Measurements from ENCODE around the gene NACC1.

Gene NACC1

DNA sequence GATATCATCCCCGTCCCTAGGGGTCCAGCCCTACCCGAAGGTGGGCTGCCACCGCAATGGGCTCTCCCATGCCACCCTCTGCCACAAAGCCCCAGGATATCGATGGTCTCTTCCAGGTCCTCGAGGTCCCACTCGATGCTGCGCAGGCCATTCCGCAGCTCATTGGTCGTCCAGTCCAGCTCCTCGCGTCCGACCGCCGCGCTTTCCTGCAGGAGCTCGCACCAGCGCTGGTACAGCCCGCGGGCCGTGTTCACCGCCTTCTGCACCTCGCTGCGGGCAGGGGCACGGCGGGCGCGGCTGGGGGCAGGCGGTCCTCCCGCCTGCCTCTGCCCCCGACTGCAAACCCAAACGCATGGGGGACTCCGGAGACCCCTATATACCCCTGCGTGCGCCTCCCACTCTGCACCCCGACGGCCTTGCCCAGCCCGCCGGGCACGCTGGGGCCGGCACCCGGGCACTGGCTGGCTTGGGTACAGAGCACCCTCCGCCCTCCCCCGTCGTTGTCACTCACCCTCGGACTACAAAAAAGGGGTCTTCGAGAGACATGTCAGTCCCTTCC lies 31.6 kb downstream of the NACC1 start:
- no peaks in the 10 kb centered on the region for H3K27me3 ChIP-seq (ENCODE audit: control insufficient read depth, insufficient read depth, low read length)
- H3K36me3 ChIP-seq (ENCODE audit: control insufficient read depth, insufficient read depth, low read length) = peaks cover 16% of the 10 kb centered on the region
- peak overlapping the region; percentile 60 for H3K9ac ChIP-seq (ENCODE audit: low read depth, low read length)

DNA sequence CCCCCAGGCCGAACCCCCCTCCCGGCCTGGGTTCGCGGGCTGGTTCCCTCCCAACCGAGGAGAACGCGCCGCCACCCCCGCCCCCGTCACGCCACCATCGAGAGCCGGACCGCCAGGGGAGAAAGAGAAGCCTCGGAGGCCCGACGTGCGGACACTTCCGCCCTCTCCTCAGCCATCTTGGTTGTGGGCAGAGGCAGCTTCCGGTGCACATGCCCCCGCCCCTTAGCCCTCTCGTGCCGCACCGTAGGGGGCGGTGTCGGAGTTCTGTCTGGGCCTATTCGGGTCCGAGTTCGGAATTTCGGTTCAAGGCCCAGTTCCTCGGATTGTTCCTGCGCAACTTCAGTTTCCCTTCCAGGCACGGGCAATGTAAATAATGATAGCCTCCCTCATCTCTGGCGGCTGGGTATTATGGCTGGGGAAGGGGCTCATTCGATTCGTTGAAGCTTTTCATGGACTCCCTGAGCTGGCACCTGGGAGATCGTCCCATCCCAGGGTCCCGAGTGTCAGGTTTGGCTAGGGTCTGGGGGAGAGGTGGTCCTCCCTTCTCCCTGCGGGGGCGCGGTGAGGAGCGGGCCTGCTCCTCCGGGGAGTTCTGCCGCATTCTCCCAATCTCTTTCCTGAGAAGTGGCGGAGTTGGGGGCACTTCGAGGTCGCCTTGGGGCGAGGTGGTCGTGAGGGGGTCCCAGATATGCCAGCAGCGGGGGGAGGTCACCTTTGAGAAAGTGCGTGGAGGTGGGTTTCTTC lies 32.3 kb downstream of the NACC1 start, which contains the start of the genes IER2 and STX10:
Gene IER2 (plus strand): TSS at position 225 of the 744 bp plus-strand sequence. CDS start 2,776 bp downstream, outside the sequence.
Gene STX10 (minus strand): TSS at position 189 of the 744 bp plus-strand sequence. CDS start 202 bp downstream, outside the sequence.
- peak within 1 kb of the TSS; percentile 89 for H3K4me3 ChIP-seq (ENCODE audit: low read depth, low read length)
- H3K36me3 ChIP-seq (ENCODE audit: control insufficient read depth, insufficient read depth, low read length) = peaks cover 15% of the 10 kb centered on the region
- H3K9me3 ChIP-seq (ENCODE audit: control insufficient read depth, insufficient read depth, low read length) = no peaks in the 10 kb centered on the region
- no peaks in the 10 kb centered on the region for H3K4me1 ChIP-seq (ENCODE audit: control insufficient read depth, insufficient read depth, low read length)
- peak within 1 kb of the TSS; percentile 96 for H3K9ac ChIP-seq (ENCODE audit: low read depth, low read length)
- no peaks in the 10 kb centered on the region for H3K27me3 ChIP-seq (ENCODE audit: control insufficient read depth, insufficient read depth, low read length)

More for the DNA sequence above, 31.6 kb downstream of the NACC1 start:
- Histone ChIP-seq H3K9me3 (ENCODE audit: control insufficient read depth, insufficient read depth, low read length) (no peaks in the 10 kb centered on the region), H3K4me3 (ENCODE audit: low read depth, low read length) (peak overlapping the region; percentile 89), H3K4me1 (ENCODE audit: control insufficient read depth, insufficient read depth, low read length) (no peaks in the 10 kb centered on the region)

- Histone ChIP-seq H3K27me3 (ENCODE audit: control insufficient read depth, insufficient read depth, low read length) (no peaks in the 10 kb centered on the region), H3K9ac (ENCODE audit: low read depth, low read length) (peak overlapping the region; percentile 96), H3K36me3 (ENCODE audit: control insufficient read depth, insufficient read depth, low read length) (peaks cover 15% of the 10 kb centered on the region), H3K9me3 (ENCODE audit: control insufficient read depth, insufficient read depth, low read length) (no peaks in the 10 kb centered on the region), H3K4me1 (ENCODE audit: control insufficient read depth, insufficient read depth, low read length) (no peaks in the 10 kb centered on the region), H3K4me3 (ENCODE audit: low read depth, low read length) (peak overlapping the region; percentile 89)
These were observed 33.0 kb downstream of the NACC1 start for GRCh38 chr19:13150931-13151604.

GRCh38 chr19:13151605-13152355 lies 33.7 kb downstream of the NACC1 start:
- H3K9ac ChIP-seq (ENCODE audit: low read depth, low read length) = peak overlapping the region; percentile 99
- no peaks in the 10 kb centered on the region for H3K27me3 ChIP-seq (ENCODE audit: control insufficient read depth, insufficient read depth, low read length)
- H3K4me1 ChIP-seq (ENCODE audit: control insufficient read depth, insufficient read depth, low read length) = no peaks in the 10 kb centered on the region
- H3K4me3 ChIP-seq (ENCODE audit: low read depth, low read length) = peak overlapping the region; percentile 99
- no peaks in the 10 kb centered on the region for H3K9me3 ChIP-seq (ENCODE audit: control insufficient read depth, insufficient read depth, low read length)
- H3K36me3 ChIP-seq (ENCODE audit: control insufficient read depth, insufficient read depth, low read length) = peaks cover 15% of the 10 kb centered on the region

DNA sequence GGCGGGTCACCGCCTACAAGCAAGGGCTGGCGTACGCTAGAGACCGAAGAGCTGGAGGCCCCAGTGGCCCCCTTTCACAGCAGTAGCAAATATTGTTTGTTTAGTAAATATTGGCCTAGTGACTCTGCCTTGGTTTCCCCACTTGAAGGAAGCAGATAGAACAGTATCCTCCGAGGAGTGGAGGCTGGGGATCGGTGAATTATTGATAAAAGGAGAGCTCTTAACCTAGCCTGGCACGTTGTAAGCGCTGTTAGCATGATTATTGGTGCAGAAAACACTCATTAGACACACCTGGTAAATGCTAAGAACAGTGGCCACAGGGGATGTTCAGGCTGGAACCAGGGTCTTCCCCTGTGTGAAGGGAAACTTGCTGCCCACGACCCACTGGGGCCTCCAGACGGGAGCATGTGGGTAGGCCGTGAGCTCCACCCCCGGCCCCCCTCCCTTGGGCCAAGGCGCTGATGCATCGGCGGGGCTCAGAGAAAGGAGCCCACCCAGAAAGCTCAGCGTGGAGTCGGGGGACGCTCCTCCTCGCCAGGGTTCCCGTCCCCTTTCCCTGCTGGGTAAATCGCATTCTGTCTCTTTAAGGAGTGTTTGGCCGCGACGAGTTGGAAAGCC lies 34.4 kb downstream of the NACC1 start:
- H3K4me1 ChIP-seq (ENCODE audit: control insufficient read depth, insufficient read depth, low read length) = no peaks in the 10 kb centered on the region

DNA sequence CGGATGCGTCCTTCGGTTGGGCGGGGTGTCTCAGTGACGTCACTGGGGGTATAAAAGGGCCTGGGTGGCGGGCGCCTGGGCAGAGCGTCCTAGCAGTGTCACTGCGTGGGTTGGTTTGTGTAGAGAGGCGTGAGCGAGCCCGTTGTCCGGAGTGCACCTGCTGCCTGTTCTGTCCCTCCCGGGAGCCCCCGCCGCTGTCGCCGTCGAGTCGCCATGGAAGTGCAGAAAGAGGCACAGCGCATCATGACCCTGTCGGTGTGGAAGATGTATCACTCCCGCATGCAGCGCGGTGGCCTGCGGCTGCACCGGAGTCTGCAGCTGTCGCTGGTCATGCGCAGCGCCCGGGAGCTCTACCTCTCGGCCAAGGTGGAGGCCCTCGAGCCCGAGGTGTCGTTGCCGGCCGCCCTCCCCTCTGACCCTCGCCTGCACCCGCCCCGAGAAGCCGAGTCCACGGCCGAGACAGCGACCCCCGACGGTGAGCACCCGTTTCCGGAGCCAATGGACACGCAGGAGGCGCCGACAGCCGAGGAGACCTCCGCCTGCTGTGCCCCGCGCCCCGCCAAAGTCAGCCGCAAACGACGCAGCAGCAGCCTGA lies 35.0 kb downstream of the NACC1 start:
- Histone ChIP-seq H3K4me3 (ENCODE audit: low read depth, low read length) (peak overlapping the region; percentile 99), H3K36me3 (ENCODE audit: control insufficient read depth, insufficient read depth, low read length) (peaks cover 15% of the 10 kb centered on the region), H3K9me3 (ENCODE audit: control insufficient read depth, insufficient read depth, low read length) (no peaks in the 10 kb centered on the region)

More for the DNA sequence above, 34.4 kb downstream of the NACC1 start:
- Histone ChIP-seq H3K36me3 (ENCODE audit: control insufficient read depth, insufficient read depth, low read length) (peaks cover 15% of the 10 kb centered on the region), H3K9ac (ENCODE audit: low read depth, low read length) (peak overlapping the region; percentile 99), H3K9me3 (ENCODE audit: control insufficient read depth, insufficient read depth, low read length) (no peaks in the 10 kb centered on the region), H3K27me3 (ENCODE audit: control insufficient read depth, insufficient read depth, low read length) (no peaks in the 10 kb centered on the region), H3K4me3 (ENCODE audit: low read depth, low read length) (peak overlapping the region; percentile 99)

DNA sequence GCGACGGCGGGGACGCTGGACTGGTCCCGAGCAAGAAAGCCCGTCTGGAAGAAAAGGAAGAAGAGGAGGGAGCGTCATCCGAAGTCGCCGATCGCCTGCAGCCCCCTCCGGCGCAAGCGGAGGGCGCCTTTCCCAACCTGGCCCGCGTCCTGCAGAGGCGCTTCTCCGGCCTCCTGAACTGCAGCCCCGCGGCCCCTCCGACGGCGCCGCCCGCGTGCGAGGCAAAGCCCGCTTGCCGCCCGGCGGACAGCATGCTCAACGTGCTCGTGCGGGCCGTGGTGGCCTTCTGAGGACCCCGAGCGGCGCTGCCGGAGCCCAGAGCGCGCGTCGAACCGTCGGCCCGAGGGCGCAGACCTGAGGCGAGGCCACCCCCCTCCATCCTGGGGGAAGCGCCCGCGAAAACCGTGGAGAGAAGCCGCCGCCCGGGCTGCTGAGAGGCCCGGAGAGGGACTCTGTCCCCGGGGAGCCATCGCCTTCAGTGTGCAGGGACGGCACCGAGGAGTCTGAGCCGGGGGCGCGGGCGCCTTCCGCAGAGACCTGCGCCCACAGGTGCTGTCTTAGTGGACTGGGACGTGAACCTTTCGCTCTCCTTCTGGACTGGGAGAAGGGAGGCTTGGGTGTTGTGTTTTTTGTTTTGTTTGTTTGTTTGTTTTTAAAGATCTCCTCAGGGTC lies 35.6 kb downstream of the NACC1 start:
- Histone ChIP-seq H3K4me1 (ENCODE audit: control insufficient read depth, insufficient read depth, low read length) (no peaks in the 10 kb centered on the region), H3K36me3 (ENCODE audit: control insufficient read depth, insufficient read depth, low read length) (peaks cover 15% of the 10 kb centered on the region), H3K27me3 (ENCODE audit: control insufficient read depth, insufficient read depth, low read length) (no peaks in the 10 kb centered on the region), H3K9me3 (ENCODE audit: control insufficient read depth, insufficient read depth, low read length) (no peaks in the 10 kb centered on the region), H3K4me3 (ENCODE audit: low read depth, low read length) (peak overlapping the region; percentile 99), H3K9ac (ENCODE audit: low read depth, low read length) (peak overlapping the region; percentile 96)

More for the DNA sequence above, 35.0 kb downstream of the NACC1 start:
- Histone ChIP-seq H3K9ac (ENCODE audit: low read depth, low read length) (peak overlapping the region; percentile 96), H3K27me3 (ENCODE audit: control insufficient read depth, insufficient read depth, low read length) (no peaks in the 10 kb centered on the region), H3K4me1 (ENCODE audit: control insufficient read depth, insufficient read depth, low read length) (no peaks in the 10 kb centered on the region)

DNA sequence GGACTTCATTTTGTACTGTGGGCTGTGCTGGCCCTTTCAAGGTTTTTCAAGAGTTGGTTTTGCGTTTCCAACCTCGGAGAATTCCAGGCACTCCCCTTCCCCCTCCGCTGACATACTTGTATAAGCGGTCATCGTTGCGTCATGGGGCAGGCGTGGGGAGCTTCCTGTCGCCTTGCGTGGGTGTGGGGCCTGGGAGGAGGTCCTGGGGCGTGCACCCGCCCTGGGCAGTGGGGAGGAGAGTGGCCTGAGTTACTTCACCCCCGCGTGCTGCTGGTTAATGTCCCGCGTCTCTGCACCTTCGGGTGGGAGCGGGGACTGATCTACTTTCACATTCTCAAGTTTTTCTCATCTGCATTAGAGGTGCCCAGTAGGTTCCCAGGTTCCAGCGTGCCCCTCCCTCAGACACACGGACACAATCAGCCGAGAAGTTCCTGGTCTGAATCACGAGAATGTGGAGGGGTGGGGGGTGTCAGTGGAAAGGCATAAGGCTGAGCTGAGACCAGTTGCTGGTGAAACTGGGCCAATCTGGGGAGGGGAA lies 36.2 kb downstream of the NACC1 start:
- peaks cover 15% of the 10 kb centered on the region for H3K36me3 ChIP-seq (ENCODE audit: control insufficient read depth, insufficient read depth, low read length)
- peak overlapping the region; percentile 99 for H3K4me3 ChIP-seq (ENCODE audit: low read depth, low read length)
- no peaks in the 10 kb centered on the region for H3K4me1 ChIP-seq (ENCODE audit: control insufficient read depth, insufficient read depth, low read length)
- peak overlapping the region; percentile 96 for H3K9ac ChIP-seq (ENCODE audit: low read depth, low read length)
- H3K27me3 ChIP-seq (ENCODE audit: control insufficient read depth, insufficient read depth, low read length) = no peaks in the 10 kb centered on the region
- H3K9me3 ChIP-seq (ENCODE audit: control insufficient read depth, insufficient read depth, low read length) = no peaks in the 10 kb centered on the region

- peak overlapping the region; percentile 38 for H3K9ac ChIP-seq (ENCODE audit: low read depth, low read length)
- no peaks in the 10 kb centered on the region for H3K9me3 ChIP-seq (ENCODE audit: control insufficient read depth, insufficient read depth, low read length)
- peaks cover 15% of the 10 kb centered on the region for H3K36me3 ChIP-seq (ENCODE audit: control insufficient read depth, insufficient read depth, low read length)
- peak overlapping the region; percentile 99 for H3K4me3 ChIP-seq (ENCODE audit: low read depth, low read length)
- no peaks in the 10 kb centered on the region for H3K4me1 ChIP-seq (ENCODE audit: control insufficient read depth, insufficient read depth, low read length)
- no peaks in the 10 kb centered on the region for H3K27me3 ChIP-seq (ENCODE audit: control insufficient read depth, insufficient read depth, low read length)
These were observed 36.9 kb downstream of the NACC1 start for GRCh38 chr19:13154911-13155471.

Measured in iPS-15b (cell line).